Central memory CD8-positive, alpha-beta T cell (primary cell): Measurements from ENCODE around the gene RANBP3.
"Not testable (repeated sequence)": the region's sequence is repeated elsewhere in the genome, so short reads cannot be mapped to it uniquely, and the experiment has no call there.

Experiments used
- ATAC-seq: fragments of 150-1000 bp; cut with Tn5 transposase; replicated peaks from 2 replicates; pipeline ENCODE4 v1.10.0; 2022; ENCODE audit warnings: mild to moderate bottlenecking, moderate FRiP score, moderate number of reproducible peaks; ENCODE audit not compliant: poor library complexity, severe bottlenecking; ENCODE audit errors: extremely low read depth
- DNase-seq, 2 donors: peaks; one replicate each; pipeline ENCODE4 v3.0.0; 2021; ENCODE audit warnings: low spot score in 2 of 2
- H3K27ac Mint-ChIP-seq: one replicate; pipeline ENCODE4 v1.8.0; 2022; ENCODE audit warnings: low read depth, mild to moderate bottlenecking, moderate library complexity, mixed read lengths
- H3K27me3 Mint-ChIP-seq: one replicate; pipeline ENCODE4 v1.8.0; 2022; ENCODE audit warnings: mixed read lengths
- H3K36me3 Mint-ChIP-seq: one replicate; pipeline ENCODE4 v1.8.0; 2022; ENCODE audit warnings: mild to moderate bottlenecking, moderate library complexity, mixed read lengths; ENCODE audit not compliant: insufficient read depth
- H3K4me1 Mint-ChIP-seq: one replicate; pipeline ENCODE4 v1.8.0; 2022; ENCODE audit warnings: mixed read lengths
- H3K4me3 Mint-ChIP-seq: one replicate; pipeline ENCODE4 v1.8.0; 2022; ENCODE audit warnings: mild to moderate bottlenecking, moderate library complexity, mixed read lengths
- H3K9me3 Mint-ChIP-seq: one replicate; pipeline ENCODE4 v1.8.0; 2022; ENCODE audit warnings: mixed read lengths

The RANBP3 gene

GRCh38 chr19:5990289-5990797 lies 12.4 kb upstream of the RANBP3 start:
- H3K36me3 Mint-ChIP-seq, result peaks cover 2% of the 10 kb centered on the region
- no peak overlapping the region for H3K27ac Mint-ChIP-seq
- DNase-seq (no peak), ATAC-seq (no peak)
- no peaks in the 10 kb centered on the region for H3K27me3 Mint-ChIP-seq
- no peak overlapping the region for H3K4me3 Mint-ChIP-seq
- H3K4me1 Mint-ChIP-seq, result peaks cover 10% of the 10 kb centered on the region
- no peaks in the 10 kb centered on the region for H3K9me3 Mint-ChIP-seq

- ATAC-seq, result no peak
- Mint-ChIP-seq H3K4me1 (peaks cover 10% of the 10 kb centered on the region), H3K27ac (no peak overlapping the region)
Observed at GRCh38 chr19:5989388-5990074, 11.6 kb upstream of the RANBP3 start.

DNA sequence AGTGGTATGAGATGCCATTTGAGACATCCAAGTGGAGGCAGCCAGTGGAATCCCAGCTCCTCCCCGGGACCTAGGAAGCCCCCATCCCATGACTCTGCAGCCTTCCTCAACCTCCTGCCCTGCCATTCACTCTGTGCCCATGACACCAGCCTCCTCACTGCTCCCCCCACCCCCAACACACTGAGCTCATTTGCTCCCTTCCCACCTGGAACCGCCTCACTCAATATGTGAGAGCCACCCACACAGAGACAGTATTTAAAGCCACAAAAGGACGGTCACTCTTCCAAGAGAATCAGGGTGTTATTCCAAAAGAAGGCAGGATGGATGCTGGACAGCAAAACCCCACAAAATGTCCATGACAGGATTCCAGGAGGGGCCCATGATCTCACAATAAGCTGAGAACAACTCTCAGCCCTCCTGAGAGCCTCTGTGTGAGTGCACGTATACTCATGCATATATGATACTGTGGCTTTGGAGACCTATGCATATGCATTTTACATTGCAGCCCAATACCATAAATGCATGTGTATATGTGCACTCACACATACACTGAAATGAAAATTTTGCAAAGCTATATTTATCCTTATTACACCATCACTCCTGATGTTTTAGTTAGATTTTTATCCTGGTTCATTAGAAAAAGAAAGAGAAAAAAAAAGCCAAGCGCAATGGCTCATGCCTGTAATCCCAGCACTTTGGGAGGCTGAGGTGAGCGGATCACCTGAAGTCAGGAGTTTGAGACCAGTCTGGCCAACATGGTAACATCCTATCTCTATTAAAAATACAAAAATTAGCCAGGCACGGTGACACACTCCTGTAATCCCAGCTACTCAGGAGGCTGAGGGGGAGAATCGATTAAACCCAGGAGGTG lies 10.8 kb upstream of the RANBP3 start:
- Mint-ChIP-seq H3K36me3 (peaks cover 2% of the 10 kb centered on the region), H3K4me3 (no peak overlapping the region), H3K27me3 (no peaks in the 10 kb centered on the region), H3K27ac (no peak overlapping the region), H3K4me1 (peaks cover 14% of the 10 kb centered on the region), H3K9me3 (no peaks in the 10 kb centered on the region)
- no peak for ATAC-seq
- DNase-seq, result no peak

More at GRCh38 chr19:5989388-5990074, 11.6 kb upstream of the RANBP3 start:
- Mint-ChIP-seq H3K4me3 (no peak overlapping the region), H3K36me3 (peaks cover 2% of the 10 kb centered on the region), H3K9me3 (no peaks in the 10 kb centered on the region), H3K27me3 (no peaks in the 10 kb centered on the region)
- DNase-seq, result no peak

GRCh38 chr19:5987077-5987818 lies 9.3 kb upstream of the RANBP3 start:
- Mint-ChIP-seq H3K36me3 (peaks cover 3% of the 10 kb centered on the region), H3K27ac (peak overlapping the region; percentile 32), H3K9me3 (no peaks in the 10 kb centered on the region), H3K4me3 (peak overlapping the region; percentile 71), H3K27me3 (no peaks in the 10 kb centered on the region), H3K4me1 (peaks cover 25% of the 10 kb centered on the region)
- no peak for ATAC-seq
- peak; percentile 47 to 52 for DNase-seq

GRCh38 chr19:5985837-5986236 lies 7.9 kb upstream of the RANBP3 start:
- H3K9me3 Mint-ChIP-seq, result not testable (repeated sequence)

DNA sequence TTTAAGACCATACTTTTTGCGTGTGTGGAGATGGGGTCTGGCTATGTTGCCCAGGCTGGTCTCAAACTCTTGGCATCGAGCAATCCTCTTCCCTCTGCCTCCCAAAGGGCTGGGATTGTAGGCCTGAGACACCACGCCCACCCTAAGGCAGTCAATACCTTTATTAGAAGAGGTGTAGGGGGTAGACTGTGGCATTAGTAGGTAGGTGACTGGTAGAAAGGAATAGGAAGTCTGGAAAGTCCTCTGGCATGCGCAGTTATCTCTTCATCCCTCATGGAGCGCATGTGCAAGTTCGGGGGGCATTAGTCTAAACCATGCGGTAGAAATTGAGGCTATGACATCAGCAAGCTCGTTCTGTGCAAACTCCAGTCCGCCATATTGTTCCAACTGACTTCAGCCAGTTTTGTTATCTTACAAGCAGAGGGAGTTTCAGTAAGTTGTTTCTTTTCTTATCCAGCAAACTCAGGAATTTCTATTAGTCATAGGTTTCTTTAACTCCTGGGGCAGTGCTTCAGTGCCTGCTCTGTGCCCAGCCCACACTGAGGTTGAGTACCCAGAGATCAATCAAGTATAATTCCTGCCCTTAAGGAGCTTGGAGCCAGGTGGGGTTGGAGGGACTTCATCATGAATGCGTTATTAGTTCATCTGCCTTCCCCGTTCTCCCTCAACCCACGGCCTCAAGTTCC lies 7.3 kb upstream of the RANBP3 start:
- Mint-ChIP-seq H3K27ac (no peak overlapping the region), H3K4me3 (no peak overlapping the region), H3K27me3 (no peaks in the 10 kb centered on the region), H3K36me3 (peaks cover 1% of the 10 kb centered on the region), H3K9me3 (no peaks in the 10 kb centered on the region), H3K4me1 (peaks cover 25% of the 10 kb centered on the region)
- DNase-seq (no peak), ATAC-seq (no peak)

More at GRCh38 chr19:5985837-5986236, 7.9 kb upstream of the RANBP3 start:
- H3K27ac Mint-ChIP-seq, H3K36me3 Mint-ChIP-seq, H3K27me3 Mint-ChIP-seq, H3K4me3 Mint-ChIP-seq, ATAC-seq, DNase-seq: not testable (repeated sequence)
- H3K4me1 Mint-ChIP-seq, result peaks cover 25% of the 10 kb centered on the region

DNA sequence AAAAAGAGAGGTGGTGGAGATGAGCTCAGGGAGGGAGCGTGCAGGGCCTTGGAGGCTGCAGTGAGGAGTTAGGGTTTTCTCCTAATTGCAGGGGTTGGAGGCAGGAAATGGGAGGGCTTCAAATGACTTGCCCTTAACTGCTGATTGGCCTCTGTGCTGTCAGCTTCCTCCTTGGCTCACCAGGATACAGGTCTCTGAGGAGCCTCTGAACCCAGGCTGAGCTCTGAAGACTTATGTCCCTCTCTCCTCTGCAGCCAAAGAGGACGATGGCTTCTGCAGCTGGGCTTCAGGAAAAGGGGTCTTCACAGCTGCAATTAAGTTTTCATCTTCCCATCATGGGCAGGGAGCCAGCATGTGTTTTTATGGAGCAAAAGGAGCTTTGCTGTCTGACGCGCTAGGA lies 6.7 kb upstream of the RANBP3 start:
- ATAC-seq, result no peak
- DNase-seq, result no peak
- H3K27ac Mint-ChIP-seq, result no peak overlapping the region
- H3K4me1 Mint-ChIP-seq, result peaks cover 30% of the 10 kb centered on the region
- H3K27me3 Mint-ChIP-seq, result no peaks in the 10 kb centered on the region
- no peak overlapping the region for H3K4me3 Mint-ChIP-seq
- H3K9me3 Mint-ChIP-seq, result no peaks in the 10 kb centered on the region
- peaks cover 1% of the 10 kb centered on the region for H3K36me3 Mint-ChIP-seq

DNA sequence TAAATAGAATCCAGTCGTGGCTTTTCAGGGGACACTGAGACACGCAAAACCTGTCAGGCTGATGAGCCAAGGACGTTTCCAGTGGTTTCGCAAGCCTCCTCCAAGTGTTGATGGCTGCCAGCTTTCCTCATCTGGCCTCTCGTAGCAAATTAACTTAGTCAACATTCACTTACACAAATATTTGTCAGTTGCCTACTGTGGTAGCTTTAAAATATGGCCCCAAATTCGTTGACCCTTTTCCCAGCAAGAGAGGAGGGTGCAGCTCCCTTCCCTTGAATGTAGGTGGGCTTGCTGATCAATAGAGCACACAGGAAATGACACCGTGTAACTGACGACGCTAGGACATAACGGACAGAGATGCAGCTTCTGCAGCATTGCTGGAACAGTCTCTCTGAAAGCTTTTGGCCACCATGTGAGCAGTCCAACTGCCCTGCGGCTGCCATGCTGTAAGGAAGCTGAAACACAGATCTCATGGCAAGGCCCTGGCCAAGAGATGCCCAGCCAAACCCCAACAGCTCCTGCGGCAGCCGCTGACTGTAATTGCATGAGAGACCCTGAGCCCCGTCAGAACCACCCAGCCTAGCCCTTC lies 5.5 kb upstream of the RANBP3 start:
- ATAC-seq, result no peak
- Mint-ChIP-seq H3K27ac (peak overlapping the region; percentile 89), H3K27me3 (no peaks in the 10 kb centered on the region), H3K9me3 (no peaks in the 10 kb centered on the region), H3K4me1 (peaks cover 41% of the 10 kb centered on the region), H3K4me3 (peak overlapping the region; percentile 55), H3K36me3 (peaks cover 8% of the 10 kb centered on the region)
- DNase-seq, result no peak

GRCh38 chr19:5978606-5979552 lies 939 bp upstream of the RANBP3 start:
- peak overlapping the region; percentile 99 for H3K4me3 Mint-ChIP-seq
- H3K27ac Mint-ChIP-seq, result peak overlapping the region; percentile 97
- DNase-seq (no peak), ATAC-seq (no peak)
- H3K4me1 Mint-ChIP-seq, result peaks cover 64% of the 10 kb centered on the region
- H3K27me3 Mint-ChIP-seq, result no peaks in the 10 kb centered on the region
- no peaks in the 10 kb centered on the region for H3K9me3 Mint-ChIP-seq
- H3K36me3 Mint-ChIP-seq, result peaks cover 20% of the 10 kb centered on the region

GRCh38 chr19:5977222-5977784 lies 637 bp downstream of the RANBP3 start:
- H3K36me3 Mint-ChIP-seq, result peaks cover 19% of the 10 kb centered on the region
- H3K4me1 Mint-ChIP-seq, result peaks cover 58% of the 10 kb centered on the region
- H3K9me3 Mint-ChIP-seq, result no peaks in the 10 kb centered on the region
- no peak for DNase-seq
- peak overlapping the region; percentile 97 for H3K27ac Mint-ChIP-seq
- ATAC-seq, result peak; percentile 4
- peak overlapping the region; percentile 99 for H3K4me3 Mint-ChIP-seq
- H3K27me3 Mint-ChIP-seq, result no peaks in the 10 kb centered on the region

GRCh38 chr19:5976768-5977167 lies 1.2 kb downstream of the RANBP3 start:
- Mint-ChIP-seq H3K36me3 (peaks cover 19% of the 10 kb centered on the region), H3K4me1 (peaks cover 63% of the 10 kb centered on the region), H3K27ac (peak overlapping the region; percentile 97), H3K9me3 (no peaks in the 10 kb centered on the region), H3K27me3 (no peaks in the 10 kb centered on the region), H3K4me3 (peak overlapping the region; percentile 99)
- DNase-seq, result no peak
- no peak for ATAC-seq
